Testis (tissue), 2 donors: ENCODE data around the gene RHO.
"Not testable (repeated sequence)": the region's sequence is repeated elsewhere in the genome, so short reads cannot be mapped to it uniquely, and the experiment has no call there.

ENCODE experiments used
- POLR2A ChIP-seq: fragments of 450-650 bp; IDR thresholded peaks from one replicate; pipeline ENCODE4 v1.6.1; 2017; ENCODE audit warnings: antibody characterized with exemption, mild to moderate bottlenecking, moderate library complexity
- TF ChIP-seq, protein P1 (sequence below), 3 experiments: fragments of 450-650 bp in 2 of 3; fragments of 200-600 bp in 1 of 3; sonication (generic) in 1 of 3; IDR thresholded peaks; one replicate each; pipeline ENCODE4 v1.5.1; 2016 to 2019; ENCODE audit warnings: antibody characterized with exemption in 3 of 3, mild to moderate bottlenecking in 2 of 3, moderate library complexity in 1 of 3

DNA sequence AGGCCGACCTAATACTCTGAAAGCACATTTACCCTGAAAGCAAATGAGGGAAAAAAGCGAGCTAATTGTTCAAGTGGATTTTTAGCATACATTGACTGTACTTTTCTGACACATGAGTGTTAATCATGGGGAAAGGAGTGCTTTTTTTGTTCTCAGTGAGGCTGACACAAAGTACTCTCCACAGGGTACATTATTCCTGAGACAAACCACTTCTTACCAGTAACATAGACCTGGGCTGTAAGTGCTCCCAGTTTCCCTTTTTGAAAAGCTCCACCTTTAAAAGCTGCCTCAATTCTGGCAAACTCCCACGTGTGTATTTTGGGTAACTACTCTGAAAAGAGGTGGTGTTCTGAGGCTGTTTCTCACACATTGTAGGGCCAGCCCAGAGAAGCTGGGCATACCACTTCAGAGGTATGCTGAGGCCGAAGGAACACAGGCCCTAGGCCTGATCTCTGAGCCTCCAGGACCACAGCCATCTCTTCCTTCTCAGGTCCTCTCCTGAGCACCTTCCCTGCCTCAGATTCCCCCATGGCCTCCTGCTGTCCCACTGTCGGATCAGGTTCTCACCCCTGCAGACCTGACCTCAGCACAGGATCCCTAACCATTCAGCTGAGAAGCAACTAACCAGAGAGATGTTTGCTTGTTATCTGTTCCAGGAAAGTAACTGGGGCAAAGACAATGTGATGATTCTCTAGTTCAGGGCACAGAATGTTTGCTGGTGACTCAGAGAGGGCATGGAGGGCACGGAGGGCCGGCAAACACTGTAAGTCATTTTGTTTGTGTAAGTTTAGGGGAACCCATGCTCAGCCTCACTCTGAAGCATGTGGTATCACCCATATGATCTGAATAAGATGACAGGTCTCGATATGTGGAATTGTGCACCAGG lies 29.6 kb upstream of the RHO start:
- TF ChIP-seq, protein P1, sequence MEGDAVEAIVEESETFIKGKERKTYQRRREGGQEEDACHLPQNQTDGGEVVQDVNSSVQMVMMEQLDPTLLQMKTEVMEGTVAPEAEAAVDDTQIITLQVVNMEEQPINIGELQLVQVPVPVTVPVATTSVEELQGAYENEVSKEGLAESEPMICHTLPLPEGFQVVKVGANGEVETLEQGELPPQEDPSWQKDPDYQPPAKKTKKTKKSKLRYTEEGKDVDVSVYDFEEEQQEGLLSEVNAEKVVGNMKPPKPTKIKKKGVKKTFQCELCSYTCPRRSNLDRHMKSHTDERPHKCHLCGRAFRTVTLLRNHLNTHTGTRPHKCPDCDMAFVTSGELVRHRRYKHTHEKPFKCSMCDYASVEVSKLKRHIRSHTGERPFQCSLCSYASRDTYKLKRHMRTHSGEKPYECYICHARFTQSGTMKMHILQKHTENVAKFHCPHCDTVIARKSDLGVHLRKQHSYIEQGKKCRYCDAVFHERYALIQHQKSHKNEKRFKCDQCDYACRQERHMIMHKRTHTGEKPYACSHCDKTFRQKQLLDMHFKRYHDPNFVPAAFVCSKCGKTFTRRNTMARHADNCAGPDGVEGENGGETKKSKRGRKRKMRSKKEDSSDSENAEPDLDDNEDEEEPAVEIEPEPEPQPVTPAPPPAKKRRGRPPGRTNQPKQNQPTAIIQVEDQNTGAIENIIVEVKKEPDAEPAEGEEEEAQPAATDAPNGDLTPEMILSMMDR (IDR thresholded peaks at IDR 0.05): not testable (repeated sequence)
- not testable (repeated sequence) for TF ChIP-seq POLR2A
